GM12878 (cell line): ENCODE measurements around the gene SUSD6. TPM values are rescaled to one million over a fixed set of nuclear protein-coding genes. Genes with fewer than 3 reads are reported as not detected.

Experiments used
- ATAC-seq: fragments of 200-7000 bp; cut with Tn5 transposase; 3 replicates; pipeline ENCODE4 v1.9.1; 2020; ENCODE audit warnings: mild to moderate bottlenecking, moderate library complexity
- BruUV-seq: library from RNA; stranded (reverse); fragments of 400-500 nt; replicated peaks from 2 replicates; lab custom pipeline; 2021; lab: Mats Ljungman, UMichigan
- CTCF ChIA-PET: fragments of 300-600 bp; sonication (Branson Sonifier 250); formaldehyde crosslinking; extraction: SDS; loops from one replicate; lab custom pipeline; 2021; ENCODE audit warnings: inconsistent platforms; lab: Yijun Ruan, JAX
- POLR2A ChIA-PET: fragments of 350-600 bp; formaldehyde crosslinking; extraction: SDS; loops from one replicate; lab custom pipeline; 2021; ENCODE audit warnings: inconsistent platforms; lab: Charles Lee
- RAD21 ChIA-PET: fragments of 300-600 bp; sonication (Branson Sonifier 250); formaldehyde crosslinking; loops from one replicate; lab custom pipeline; 2023; ENCODE audit warnings: antibody characterized with exemption; ENCODE audit not compliant: unreplicated experiment; lab: Charles Lee
- SMC1A ChIA-PET: fragments of 300-600 bp; sonication (Branson Sonifier 250); formaldehyde crosslinking; loops from one replicate; lab custom pipeline; 2023; ENCODE audit not compliant: unreplicated experiment, uncharacterized antibody; lab: Charles Lee
- DNase-seq: peaks from one replicate; pipeline ENCODE4 v3.0.0-alpha.2; 2011; ENCODE audit warnings: low read depth, low spot score
- FAIRE-seq: peaks from 3 replicates; lab custom pipeline; 2011; peaks lifted over from hg19 to GRCh38; lab: Jason Lieb, UNC
- H2AFZ ChIP-seq: 2 replicates; pipeline ENCODE4 v1.6.0; 2011; ENCODE audit warnings: low read depth, low read length, control low read depth; ENCODE audit not compliant: control insufficient read depth
- H3K27ac ChIP-seq: 2 replicates; pipeline ENCODE4 v1.5.1; 2011; ENCODE audit warnings: control low read depth; ENCODE audit not compliant: control insufficient read depth, insufficient read depth
- H3K27me3 ChIP-seq, 2 experiments: replicated peaks in 1 of 2; 2 replicates each; pipeline versions ENCODE4 v1.6.0 to v1.6.1; 2011; ENCODE audit warnings: low read length in 1 of 2; ENCODE audit not compliant: control insufficient read depth in 2 of 2, insufficient read depth in 2 of 2
- H3K36me3 ChIP-seq, 2 experiments: 2 replicates each; pipeline ENCODE4 v1.5.1; 2011; ENCODE audit warnings: low read length in 1 of 2; ENCODE audit not compliant: control insufficient read depth in 2 of 2, insufficient read depth in 2 of 2
- H3K4me1 ChIP-seq: 2 replicates; pipeline ENCODE4 v1.6.1; 2011; ENCODE audit warnings: mild to moderate bottlenecking, low read length, moderate library complexity, mixed read lengths; ENCODE audit not compliant: control insufficient read depth, insufficient read depth
- H3K4me2 ChIP-seq: 2 replicates; pipeline ENCODE4 v1.6.0; 2011; ENCODE audit warnings: control low read depth; ENCODE audit not compliant: control insufficient read depth, insufficient read depth
- H3K4me3 ChIP-seq: fragments of 200-600 bp; sonication (generic); 2 replicates; pipeline ENCODE4 v1.5.1; 2016
- H3K79me2 ChIP-seq: 2 replicates; pipeline ENCODE4 v1.6.0; 2011; ENCODE audit warnings: low read length; ENCODE audit not compliant: control insufficient read depth, insufficient read depth
- H3K9ac ChIP-seq: 2 replicates; pipeline ENCODE4 v1.8.0; 2011; ENCODE audit warnings: low read length, control low read depth, mixed read lengths; ENCODE audit not compliant: control insufficient read depth, insufficient read depth
- H3K9me3 ChIP-seq: replicated peaks from 3 replicates; pipeline ENCODE4 v1.5.1; 2011; ENCODE audit warnings: mild to moderate bottlenecking, low read length; ENCODE audit not compliant: control insufficient read depth, insufficient read depth
- H4K20me1 ChIP-seq: 2 replicates; pipeline ENCODE4 v1.6.0; 2011; ENCODE audit not compliant: control insufficient read depth, insufficient read depth
- BRCA1 ChIP-seq: IDR thresholded peaks from 2 replicates; pipeline ENCODE4 v1.6.1; 2011; ENCODE audit warnings: low read depth, low read length, improper control_type of control experiment
- CEBPZ ChIP-seq: fragments of 150-350 bp; IDR thresholded peaks from 2 replicates; pipeline ENCODE4 v1.6.1; 2016; ENCODE audit warnings: low read depth, low read length
- CREB1 ChIP-seq: IDR thresholded peaks from 2 replicates; pipeline ENCODE4 v1.6.1; 2012; ENCODE audit warnings: low read depth, mild to moderate bottlenecking, inconsistent platforms
- HDAC6 ChIP-seq: fragments of 200-600 bp; sonication (generic); IDR thresholded peaks from one replicate; pipeline ENCODE4 v1.8.0; 2017; ENCODE audit warnings: antibody characterized with exemption; ENCODE audit not compliant: unreplicated experiment
- NFIC ChIP-seq: IDR thresholded peaks from 2 replicates; pipeline ENCODE4 v1.6.1; 2012; ENCODE audit warnings: low read depth, mild to moderate bottlenecking, inconsistent platforms, low read length, moderate library complexity
- NRF1 ChIP-seq: conservative IDR thresholded peaks from 2 replicates; pipeline ENCODE4 v1.6.1; 2011; ENCODE audit warnings: mild to moderate bottlenecking, low read depth, low read length, improper control_type of control experiment
- PAX8 ChIP-seq: fragments of 450-650 bp; IDR thresholded peaks from 2 replicates; pipeline ENCODE4 v1.6.1; 2017; ENCODE audit warnings: mild to moderate bottlenecking, moderate library complexity
- SIX5 ChIP-seq: IDR thresholded peaks from 2 replicates; pipeline ENCODE4 v1.6.1; 2011; ENCODE audit warnings: mild to moderate bottlenecking, low read depth, low read length, moderate library complexity; ENCODE audit not compliant: severe bottlenecking
- SKIL ChIP-seq: fragments of 450-650 bp; IDR thresholded peaks from 2 replicates; pipeline ENCODE4 v1.6.1; 2017; ENCODE audit warnings: mild to moderate bottlenecking, low read depth, inconsistent platforms; ENCODE audit not compliant: poor library complexity, severe bottlenecking
- SMC3 ChIP-seq: IDR thresholded peaks from 2 replicates; pipeline ENCODE4 v1.6.1; 2011; ENCODE audit warnings: low read length, improper control_type of control experiment, borderline replicate concordance
- SREBF2 ChIP-seq: IDR thresholded peaks from 2 replicates; pipeline ENCODE4 v1.6.1; 2012; ENCODE audit warnings: mild to moderate bottlenecking, low read length
- ZNF217 ChIP-seq: fragments of 450-650 bp; IDR thresholded peaks from 2 replicates; pipeline ENCODE4 v1.6.1; 2017; ENCODE audit warnings: antibody characterized with exemption, mild to moderate bottlenecking
- ZNF622 ChIP-seq: fragments of 450-650 bp; IDR thresholded peaks from 2 replicates; pipeline ENCODE4 v1.6.1; 2017; ENCODE audit warnings: mild to moderate bottlenecking, inconsistent platforms
- WGBS: methylation state at CpG from one replicate; pipeline ENCODE4 v1.1.6; 2016; ENCODE audit warnings: low lambda C conversion rate; ENCODE audit not compliant: insufficient replicate concordance, insufficient coverage; ENCODE audit errors: missing lambda C conversion rate; 5-methylcytosine and 5-hydroxymethylcytosine counted together
- in situ Hi-C: fragments of 300-500 bp; cut with MboI; formaldehyde crosslinking; loops from 9 replicates; pipeline ENCODE4 v1.14.3; 2018; ENCODE audit warnings: mixed read lengths
- intact Hi-C: fragments of 100-400 bp; cut with micrococcal nuclease; formaldehyde crosslinking; loops from one replicate; pipeline ENCODE4 v1.14.2; 2022; ENCODE audit not compliant: unreplicated experiment
- polyA plus RNA-seq, 11 experiments: library from polyadenylated mRNA; depleted of rRNA in 4 of 11; unstranded in 6 of 11; stranded (reverse) in 5 of 11; fragments of >200 nt; fragmentation: Nextera tagmentation in 4 of 11; fragmentation: Illumina TruSeq in 1 of 11; extraction: Ambion mirVana in 4 of 11; extraction: Trizol in 1 of 11; gene quantifications; 1 replicate in 1 of 11; 2 replicates in 10 of 11; pipeline versions ENCODE4 v1.2.1 to v1.2.3, GENCODE V29; 2011 to 2016; ENCODE audit warnings: inconsistent platforms in 2 of 11, missing spikeins in 2 of 11, low read depth in 1 of 11
- total RNA-seq, 4 experiments: library from RNA; depleted of rRNA in 3 of 4; stranded (reverse); fragments of >200 nt in 3 of 4; fragmentation: Illumina TruSeq in 1 of 4; extraction: Trizol in 1 of 4; gene quantifications; 2 replicates each; pipeline versions ENCODE4 v1.2.1 to v1.2.3, GENCODE V29; 2013 to 2021
- TF ChIP-seq, protein P1 (sequence below): fragments of 450-650 bp; IDR thresholded peaks from 2 replicates; pipeline ENCODE4 v1.6.1; 2016; ENCODE audit warnings: mild to moderate bottlenecking
- TF ChIP-seq, protein P2 (sequence below), 3 experiments: IDR thresholded peaks in 2 of 3; conservative IDR thresholded peaks in 1 of 3; 2 replicates each; pipeline ENCODE4 v1.5.1; 2011; ENCODE audit warnings: low read depth in 3 of 3, low read length in 3 of 3, mild to moderate bottlenecking in 3 of 3, control low read depth in 2 of 3, moderate library complexity in 2 of 3, inconsistent platforms in 1 of 3, mixed read lengths in 1 of 3; ENCODE audit not compliant: control insufficient read depth in 2 of 3, insufficient read depth in 1 of 3; ENCODE audit errors: extremely low read depth in 1 of 3

Gene SUSD6
- total and polyA plus RNA-seq, 10 of the 15 experiments (the other 5 are each of a cell fraction or from before 2014, with no cell fraction given) = 6.6 to 39.8 (median 20.2) TPM

DNA sequence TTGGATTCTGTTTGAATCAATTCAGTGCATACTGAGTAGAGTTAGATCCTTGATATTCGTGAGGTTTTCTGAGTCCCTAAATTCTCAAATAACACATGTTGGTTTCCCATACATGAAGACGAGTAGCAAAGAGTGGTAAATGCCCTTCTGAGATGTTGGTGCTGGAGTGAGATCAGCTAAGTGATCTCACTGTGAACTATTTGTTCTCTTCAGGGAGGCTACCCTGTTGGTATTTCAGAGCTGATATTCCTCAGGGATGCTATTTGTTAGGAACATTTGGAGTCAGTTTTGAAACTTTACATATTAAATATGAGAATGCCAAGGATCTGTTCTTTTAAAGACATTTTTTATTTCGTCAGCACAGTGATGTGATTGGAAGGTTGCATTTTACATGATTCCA is 54.7 kb downstream of the SUSD6 start:
- H4K20me1 ChIP-seq = no peaks in the 10 kb centered on the region
- peaks cover 83% of the 10 kb centered on the region for H3K79me2 ChIP-seq
- no peak overlapping the region for H3K4me2 ChIP-seq
- TF ChIP-seq SIX5 = no peak
- TF ChIP-seq, protein P1, sequence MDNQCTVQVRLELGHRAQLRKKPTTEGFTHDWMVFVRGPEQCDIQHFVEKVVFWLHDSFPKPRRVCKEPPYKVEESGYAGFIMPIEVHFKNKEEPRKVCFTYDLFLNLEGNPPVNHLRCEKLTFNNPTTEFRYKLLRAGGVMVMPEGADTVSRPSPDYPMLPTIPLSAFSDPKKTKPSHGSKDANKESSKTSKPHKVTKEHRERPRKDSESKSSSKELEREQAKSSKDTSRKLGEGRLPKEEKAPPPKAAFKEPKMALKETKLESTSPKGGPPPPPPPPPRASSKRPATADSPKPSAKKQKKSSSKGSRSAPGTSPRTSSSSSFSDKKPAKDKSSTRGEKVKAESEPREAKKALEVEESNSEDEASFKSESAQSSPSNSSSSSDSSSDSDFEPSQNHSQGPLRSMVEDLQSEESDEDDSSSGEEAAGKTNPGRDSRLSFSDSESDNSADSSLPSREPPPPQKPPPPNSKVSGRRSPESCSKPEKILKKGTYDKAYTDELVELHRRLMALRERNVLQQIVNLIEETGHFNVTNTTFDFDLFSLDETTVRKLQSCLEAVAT = no peak
- TF ChIP-seq SKIL = no peak
- TF ChIP-seq, protein P2, sequence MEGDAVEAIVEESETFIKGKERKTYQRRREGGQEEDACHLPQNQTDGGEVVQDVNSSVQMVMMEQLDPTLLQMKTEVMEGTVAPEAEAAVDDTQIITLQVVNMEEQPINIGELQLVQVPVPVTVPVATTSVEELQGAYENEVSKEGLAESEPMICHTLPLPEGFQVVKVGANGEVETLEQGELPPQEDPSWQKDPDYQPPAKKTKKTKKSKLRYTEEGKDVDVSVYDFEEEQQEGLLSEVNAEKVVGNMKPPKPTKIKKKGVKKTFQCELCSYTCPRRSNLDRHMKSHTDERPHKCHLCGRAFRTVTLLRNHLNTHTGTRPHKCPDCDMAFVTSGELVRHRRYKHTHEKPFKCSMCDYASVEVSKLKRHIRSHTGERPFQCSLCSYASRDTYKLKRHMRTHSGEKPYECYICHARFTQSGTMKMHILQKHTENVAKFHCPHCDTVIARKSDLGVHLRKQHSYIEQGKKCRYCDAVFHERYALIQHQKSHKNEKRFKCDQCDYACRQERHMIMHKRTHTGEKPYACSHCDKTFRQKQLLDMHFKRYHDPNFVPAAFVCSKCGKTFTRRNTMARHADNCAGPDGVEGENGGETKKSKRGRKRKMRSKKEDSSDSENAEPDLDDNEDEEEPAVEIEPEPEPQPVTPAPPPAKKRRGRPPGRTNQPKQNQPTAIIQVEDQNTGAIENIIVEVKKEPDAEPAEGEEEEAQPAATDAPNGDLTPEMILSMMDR (IDR thresholded peaks at IDR 0.05 in 2 of 3, conservative IDR thresholded peaks at IDR 0.05 in 1 of 3; ENCODE audit: control insufficient read depth in 2 of 3, extremely low read depth in 1 of 3, insufficient read depth in 1 of 3, low read depth in 3 of 3, low read length in 3 of 3) = no peak
- no peak for TF ChIP-seq ZNF622
- TF ChIP-seq BRCA1 = no peak
- TF ChIP-seq SMC3 = no peak
- no peak for TF ChIP-seq NFIC
- TF ChIP-seq CEBPZ = no peak
- TF ChIP-seq PAX8 = no peak
- no peak for TF ChIP-seq SREBF2
- TF ChIP-seq ZNF217 = no peak
- TF ChIP-seq CREB1 = no peak
- no peak for TF ChIP-seq HDAC6
- TF ChIP-seq NRF1 = no peak
- in situ Hi-C loops = loop anchor here (10.0 kb wide), 1 partner anchor 51 kb away; the partner anchor contains the start of gene SUSD6
- WGBS = 63% methylated on average over 3 of the region's 3 CpGs
- peaks cover 58% of the 10 kb centered on the region for H3K4me1 ChIP-seq
- H3K9ac ChIP-seq = no peak overlapping the region
- ChIA-PET CTCF (interaction anchor here (1.0 to 1.5 kb wide), 4 partner anchors 13 to 80 kb away, joined by 3 to 6 read pairs (median 3); no protein-coding TSS in a partner anchor), RAD21 (interaction anchor here (0.9 to 2.1 kb wide), 3 partner anchors 16 to 61 kb away, joined by 3 to 7 read pairs (median 3); no protein-coding TSS in a partner anchor), SMC1A (interaction anchor here (0.6 to 5.0 kb wide), 4 partner anchors 15 to 64 kb away, joined by 3 to 57 read pairs (median 4); no protein-coding TSS in a partner anchor), POLR2A (interaction anchor here (0.8 to 1.6 kb wide), 2 partner anchors 36 to 54 kb away, joined by 4 read pairs; no protein-coding TSS in a partner anchor)
- ATAC-seq = no peak
- no peak for DNase-seq
- H3K36me3 ChIP-seq = peaks cover 3 to 24% of the 10 kb centered on the region in 2 experiments; a peak in 3 of 4 replicates
- BruUV-seq = no TSS peak
- FAIRE-seq = no peak
- intact Hi-C loops = loop anchor here (2.0 kb wide), 1 partner anchor 15 kb away; no protein-coding TSS in a partner anchor
- H3K27me3 ChIP-seq = no peaks in the 10 kb centered on the region
- no peak overlapping the region for H3K4me3 ChIP-seq
- peak overlapping the region; percentile 88 for H3K27ac ChIP-seq
- H3K9me3 ChIP-seq = no peaks in the 10 kb centered on the region; the same call in 2 of the 3 replicates
- H2AFZ ChIP-seq = no peak overlapping the region
